ENCODE measurements around the gene CD81. TPM values are rescaled to one million over a fixed set of nuclear protein-coding genes. Genes with fewer than 3 reads are reported as not detected.
A peak's percentile ranks its signal among the peaks of the same experiment; 100 is the strongest.

The CD81 gene
- total RNA-seq, 1 experiment from 2014 or later: 237 TPM

DNA sequence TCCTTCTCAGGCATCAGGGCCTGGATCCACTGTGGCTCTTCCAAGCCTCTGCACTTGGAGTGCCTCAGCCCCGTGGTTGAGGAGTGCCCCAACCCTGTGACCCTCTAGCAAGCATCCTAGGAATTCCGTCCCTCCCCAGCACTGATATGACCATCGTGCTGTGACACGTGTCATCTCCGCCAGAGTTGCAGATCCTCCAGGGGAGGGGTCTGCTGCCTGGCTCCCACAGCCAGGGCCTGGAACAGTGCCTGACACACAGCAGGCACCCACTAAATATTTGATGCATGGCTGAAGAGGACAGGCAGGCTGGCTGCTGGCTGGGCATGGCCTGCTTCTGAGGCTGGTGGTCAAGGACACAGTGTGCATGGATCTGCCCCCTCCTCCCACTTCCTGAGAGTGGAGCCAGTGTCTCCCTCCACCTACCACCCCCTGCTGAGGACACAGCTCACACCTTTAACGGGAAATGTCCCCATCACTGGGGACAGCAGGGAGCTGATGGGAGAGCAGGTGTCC lies 1.7 kb upstream of the CD81 start:
- ChIA-PET CTCF (interaction anchor here (2.8 kb wide), 1 partner anchor 25 kb away, joined by 13 read pairs; the partner anchor contains the start of gene TSSC4), POLR2A (no interaction called here)
- H3K27me3 Mint-ChIP-seq (ENCODE audit: low read depth): peaks cover 10% of the 10 kb centered on the region
- peak overlapping the region; percentile 62; the same call in 1 of the 2 replicates for H3K4me3 Mint-ChIP-seq
- ATAC-seq: no peak
- peaks cover 3% of the 10 kb centered on the region; the same call in 1 of the 2 replicates for H3K36me3 Mint-ChIP-seq
- peaks cover 4% of the 10 kb centered on the region; the same call in 1 of the 2 replicates for H3K9me3 Mint-ChIP-seq
- no peak for TF ChIP-seq TCF7 (CRISPR knock-in tag; IDR thresholded peaks at IDR 0.05; ENCODE audit: low read depth)
- TF ChIP-seq, protein P1, sequence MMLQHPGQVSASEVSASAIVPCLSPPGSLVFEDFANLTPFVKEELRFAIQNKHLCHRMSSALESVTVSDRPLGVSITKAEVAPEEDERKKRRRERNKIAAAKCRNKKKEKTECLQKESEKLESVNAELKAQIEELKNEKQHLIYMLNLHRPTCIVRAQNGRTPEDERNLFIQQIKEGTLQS (CRISPR knock-in tag; conservative IDR thresholded peaks at IDR 0.05): no peak
- TF ChIP-seq GRHL2 (CRISPR knock-in tag; IDR thresholded peaks at IDR 0.05; ENCODE audit: insufficient replicate concordance, severe bottlenecking): no peak
- TF ChIP-seq, protein P2, sequence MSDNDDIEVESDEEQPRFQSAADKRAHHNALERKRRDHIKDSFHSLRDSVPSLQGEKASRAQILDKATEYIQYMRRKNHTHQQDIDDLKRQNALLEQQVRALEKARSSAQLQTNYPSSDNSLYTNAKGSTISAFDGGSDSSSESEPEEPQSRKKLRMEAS (CRISPR knock-in tag; IDR thresholded peaks at IDR 0.05): no peak
- TF ChIP-seq, protein P3, sequence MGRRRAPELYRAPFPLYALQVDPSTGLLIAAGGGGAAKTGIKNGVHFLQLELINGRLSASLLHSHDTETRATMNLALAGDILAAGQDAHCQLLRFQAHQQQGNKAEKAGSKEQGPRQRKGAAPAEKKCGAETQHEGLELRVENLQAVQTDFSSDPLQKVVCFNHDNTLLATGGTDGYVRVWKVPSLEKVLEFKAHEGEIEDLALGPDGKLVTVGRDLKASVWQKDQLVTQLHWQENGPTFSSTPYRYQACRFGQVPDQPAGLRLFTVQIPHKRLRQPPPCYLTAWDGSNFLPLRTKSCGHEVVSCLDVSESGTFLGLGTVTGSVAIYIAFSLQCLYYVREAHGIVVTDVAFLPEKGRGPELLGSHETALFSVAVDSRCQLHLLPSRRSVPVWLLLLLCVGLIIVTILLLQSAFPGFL (CRISPR knock-in tag; IDR thresholded peaks at IDR 0.05; ENCODE audit: borderline replicate concordance): no peak
- TF ChIP-seq, protein P4, sequence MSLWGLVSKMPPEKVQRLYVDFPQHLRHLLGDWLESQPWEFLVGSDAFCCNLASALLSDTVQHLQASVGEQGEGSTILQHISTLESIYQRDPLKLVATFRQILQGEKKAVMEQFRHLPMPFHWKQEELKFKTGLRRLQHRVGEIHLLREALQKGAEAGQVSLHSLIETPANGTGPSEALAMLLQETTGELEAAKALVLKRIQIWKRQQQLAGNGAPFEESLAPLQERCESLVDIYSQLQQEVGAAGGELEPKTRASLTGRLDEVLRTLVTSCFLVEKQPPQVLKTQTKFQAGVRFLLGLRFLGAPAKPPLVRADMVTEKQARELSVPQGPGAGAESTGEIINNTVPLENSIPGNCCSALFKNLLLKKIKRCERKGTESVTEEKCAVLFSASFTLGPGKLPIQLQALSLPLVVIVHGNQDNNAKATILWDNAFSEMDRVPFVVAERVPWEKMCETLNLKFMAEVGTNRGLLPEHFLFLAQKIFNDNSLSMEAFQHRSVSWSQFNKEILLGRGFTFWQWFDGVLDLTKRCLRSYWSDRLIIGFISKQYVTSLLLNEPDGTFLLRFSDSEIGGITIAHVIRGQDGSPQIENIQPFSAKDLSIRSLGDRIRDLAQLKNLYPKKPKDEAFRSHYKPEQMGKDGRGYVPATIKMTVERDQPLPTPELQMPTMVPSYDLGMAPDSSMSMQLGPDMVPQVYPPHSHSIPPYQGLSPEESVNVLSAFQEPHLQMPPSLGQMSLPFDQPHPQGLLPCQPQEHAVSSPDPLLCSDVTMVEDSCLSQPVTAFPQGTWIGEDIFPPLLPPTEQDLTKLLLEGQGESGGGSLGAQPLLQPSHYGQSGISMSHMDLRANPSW (CRISPR knock-in tag; conservative IDR thresholded peaks at IDR 0.05; ENCODE audit: low read depth): no peak
- TF ChIP-seq FOXP1 (CRISPR knock-in tag; IDR thresholded peaks at IDR 0.05; ENCODE audit: borderline replicate concordance): no peak
- TF ChIP-seq MYBL2 (CRISPR knock-in tag; IDR thresholded peaks at IDR 0.05): no peak
- TF ChIP-seq, protein P5, sequence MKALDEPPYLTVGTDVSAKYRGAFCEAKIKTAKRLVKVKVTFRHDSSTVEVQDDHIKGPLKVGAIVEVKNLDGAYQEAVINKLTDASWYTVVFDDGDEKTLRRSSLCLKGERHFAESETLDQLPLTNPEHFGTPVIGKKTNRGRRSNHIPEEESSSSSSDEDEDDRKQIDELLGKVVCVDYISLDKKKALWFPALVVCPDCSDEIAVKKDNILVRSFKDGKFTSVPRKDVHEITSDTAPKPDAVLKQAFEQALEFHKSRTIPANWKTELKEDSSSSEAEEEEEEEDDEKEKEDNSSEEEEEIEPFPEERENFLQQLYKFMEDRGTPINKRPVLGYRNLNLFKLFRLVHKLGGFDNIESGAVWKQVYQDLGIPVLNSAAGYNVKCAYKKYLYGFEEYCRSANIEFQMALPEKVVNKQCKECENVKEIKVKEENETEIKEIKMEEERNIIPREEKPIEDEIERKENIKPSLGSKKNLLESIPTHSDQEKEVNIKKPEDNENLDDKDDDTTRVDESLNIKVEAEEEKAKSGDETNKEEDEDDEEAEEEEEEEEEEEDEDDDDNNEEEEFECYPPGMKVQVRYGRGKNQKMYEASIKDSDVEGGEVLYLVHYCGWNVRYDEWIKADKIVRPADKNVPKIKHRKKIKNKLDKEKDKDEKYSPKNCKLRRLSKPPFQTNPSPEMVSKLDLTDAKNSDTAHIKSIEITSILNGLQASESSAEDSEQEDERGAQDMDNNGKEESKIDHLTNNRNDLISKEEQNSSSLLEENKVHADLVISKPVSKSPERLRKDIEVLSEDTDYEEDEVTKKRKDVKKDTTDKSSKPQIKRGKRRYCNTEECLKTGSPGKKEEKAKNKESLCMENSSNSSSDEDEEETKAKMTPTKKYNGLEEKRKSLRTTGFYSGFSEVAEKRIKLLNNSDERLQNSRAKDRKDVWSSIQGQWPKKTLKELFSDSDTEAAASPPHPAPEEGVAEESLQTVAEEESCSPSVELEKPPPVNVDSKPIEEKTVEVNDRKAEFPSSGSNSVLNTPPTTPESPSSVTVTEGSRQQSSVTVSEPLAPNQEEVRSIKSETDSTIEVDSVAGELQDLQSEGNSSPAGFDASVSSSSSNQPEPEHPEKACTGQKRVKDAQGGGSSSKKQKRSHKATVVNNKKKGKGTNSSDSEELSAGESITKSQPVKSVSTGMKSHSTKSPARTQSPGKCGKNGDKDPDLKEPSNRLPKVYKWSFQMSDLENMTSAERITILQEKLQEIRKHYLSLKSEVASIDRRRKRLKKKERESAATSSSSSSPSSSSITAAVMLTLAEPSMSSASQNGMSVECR (CRISPR knock-in tag; IDR thresholded peaks at IDR 0.05; ENCODE audit: borderline replicate concordance): no peak
- TF ChIP-seq ZNF396 (CRISPR knock-in tag; IDR thresholded peaks at IDR 0.05; ENCODE audit: borderline replicate concordance): no peak
- no peak for TF ChIP-seq ZNF317 (CRISPR knock-in tag; IDR thresholded peaks at IDR 0.05; ENCODE audit: borderline replicate concordance, low read depth)
- no peak for TF ChIP-seq PRRX2 (CRISPR knock-in tag; IDR thresholded peaks at IDR 0.05)
- TF ChIP-seq, protein P6, sequence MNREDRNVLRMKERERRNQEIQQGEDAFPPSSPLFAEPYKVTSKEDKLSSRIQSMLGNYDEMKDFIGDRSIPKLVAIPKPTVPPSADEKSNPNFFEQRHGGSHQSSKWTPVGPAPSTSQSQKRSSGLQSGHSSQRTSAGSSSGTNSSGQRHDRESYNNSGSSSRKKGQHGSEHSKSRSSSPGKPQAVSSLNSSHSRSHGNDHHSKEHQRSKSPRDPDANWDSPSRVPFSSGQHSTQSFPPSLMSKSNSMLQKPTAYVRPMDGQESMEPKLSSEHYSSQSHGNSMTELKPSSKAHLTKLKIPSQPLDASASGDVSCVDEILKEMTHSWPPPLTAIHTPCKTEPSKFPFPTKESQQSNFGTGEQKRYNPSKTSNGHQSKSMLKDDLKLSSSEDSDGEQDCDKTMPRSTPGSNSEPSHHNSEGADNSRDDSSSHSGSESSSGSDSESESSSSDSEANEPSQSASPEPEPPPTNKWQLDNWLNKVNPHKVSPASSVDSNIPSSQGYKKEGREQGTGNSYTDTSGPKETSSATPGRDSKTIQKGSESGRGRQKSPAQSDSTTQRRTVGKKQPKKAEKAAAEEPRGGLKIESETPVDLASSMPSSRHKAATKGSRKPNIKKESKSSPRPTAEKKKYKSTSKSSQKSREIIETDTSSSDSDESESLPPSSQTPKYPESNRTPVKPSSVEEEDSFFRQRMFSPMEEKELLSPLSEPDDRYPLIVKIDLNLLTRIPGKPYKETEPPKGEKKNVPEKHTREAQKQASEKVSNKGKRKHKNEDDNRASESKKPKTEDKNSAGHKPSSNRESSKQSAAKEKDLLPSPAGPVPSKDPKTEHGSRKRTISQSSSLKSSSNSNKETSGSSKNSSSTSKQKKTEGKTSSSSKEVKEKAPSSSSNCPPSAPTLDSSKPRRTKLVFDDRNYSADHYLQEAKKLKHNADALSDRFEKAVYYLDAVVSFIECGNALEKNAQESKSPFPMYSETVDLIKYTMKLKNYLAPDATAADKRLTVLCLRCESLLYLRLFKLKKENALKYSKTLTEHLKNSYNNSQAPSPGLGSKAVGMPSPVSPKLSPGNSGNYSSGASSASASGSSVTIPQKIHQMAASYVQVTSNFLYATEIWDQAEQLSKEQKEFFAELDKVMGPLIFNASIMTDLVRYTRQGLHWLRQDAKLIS (CRISPR knock-in tag; IDR thresholded peaks at IDR 0.05; ENCODE audit: borderline replicate concordance): no peak
- TF ChIP-seq, protein P7, sequence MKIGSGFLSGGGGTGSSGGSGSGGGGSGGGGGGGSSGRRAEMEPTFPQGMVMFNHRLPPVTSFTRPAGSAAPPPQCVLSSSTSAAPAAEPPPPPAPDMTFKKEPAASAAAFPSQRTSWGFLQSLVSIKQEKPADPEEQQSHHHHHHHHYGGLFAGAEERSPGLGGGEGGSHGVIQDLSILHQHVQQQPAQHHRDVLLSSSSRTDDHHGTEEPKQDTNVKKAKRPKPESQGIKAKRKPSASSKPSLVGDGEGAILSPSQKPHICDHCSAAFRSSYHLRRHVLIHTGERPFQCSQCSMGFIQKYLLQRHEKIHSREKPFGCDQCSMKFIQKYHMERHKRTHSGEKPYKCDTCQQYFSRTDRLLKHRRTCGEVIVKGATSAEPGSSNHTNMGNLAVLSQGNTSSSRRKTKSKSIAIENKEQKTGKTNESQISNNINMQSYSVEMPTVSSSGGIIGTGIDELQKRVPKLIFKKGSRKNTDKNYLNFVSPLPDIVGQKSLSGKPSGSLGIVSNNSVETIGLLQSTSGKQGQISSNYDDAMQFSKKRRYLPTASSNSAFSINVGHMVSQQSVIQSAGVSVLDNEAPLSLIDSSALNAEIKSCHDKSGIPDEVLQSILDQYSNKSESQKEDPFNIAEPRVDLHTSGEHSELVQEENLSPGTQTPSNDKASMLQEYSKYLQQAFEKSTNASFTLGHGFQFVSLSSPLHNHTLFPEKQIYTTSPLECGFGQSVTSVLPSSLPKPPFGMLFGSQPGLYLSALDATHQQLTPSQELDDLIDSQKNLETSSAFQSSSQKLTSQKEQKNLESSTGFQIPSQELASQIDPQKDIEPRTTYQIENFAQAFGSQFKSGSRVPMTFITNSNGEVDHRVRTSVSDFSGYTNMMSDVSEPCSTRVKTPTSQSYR (CRISPR knock-in tag; IDR thresholded peaks at IDR 0.05): no peak
- no peak for TF ChIP-seq SMAD3 (CRISPR knock-in tag; IDR thresholded peaks at IDR 0.05; ENCODE audit: borderline replicate concordance)
- DNase-seq (ENCODE audit: low spot score): no peak
- H3K27ac Mint-ChIP-seq: no peak overlapping the region
- peaks cover 12% of the 10 kb centered on the region for H3K4me1 Mint-ChIP-seq

Data from WTC11 (cell line).